ENCODE results near the gene FZR1.
A peak's percentile ranks its signal among the peaks of the same experiment; 100 is the strongest.

The FZR1 gene

DNA sequence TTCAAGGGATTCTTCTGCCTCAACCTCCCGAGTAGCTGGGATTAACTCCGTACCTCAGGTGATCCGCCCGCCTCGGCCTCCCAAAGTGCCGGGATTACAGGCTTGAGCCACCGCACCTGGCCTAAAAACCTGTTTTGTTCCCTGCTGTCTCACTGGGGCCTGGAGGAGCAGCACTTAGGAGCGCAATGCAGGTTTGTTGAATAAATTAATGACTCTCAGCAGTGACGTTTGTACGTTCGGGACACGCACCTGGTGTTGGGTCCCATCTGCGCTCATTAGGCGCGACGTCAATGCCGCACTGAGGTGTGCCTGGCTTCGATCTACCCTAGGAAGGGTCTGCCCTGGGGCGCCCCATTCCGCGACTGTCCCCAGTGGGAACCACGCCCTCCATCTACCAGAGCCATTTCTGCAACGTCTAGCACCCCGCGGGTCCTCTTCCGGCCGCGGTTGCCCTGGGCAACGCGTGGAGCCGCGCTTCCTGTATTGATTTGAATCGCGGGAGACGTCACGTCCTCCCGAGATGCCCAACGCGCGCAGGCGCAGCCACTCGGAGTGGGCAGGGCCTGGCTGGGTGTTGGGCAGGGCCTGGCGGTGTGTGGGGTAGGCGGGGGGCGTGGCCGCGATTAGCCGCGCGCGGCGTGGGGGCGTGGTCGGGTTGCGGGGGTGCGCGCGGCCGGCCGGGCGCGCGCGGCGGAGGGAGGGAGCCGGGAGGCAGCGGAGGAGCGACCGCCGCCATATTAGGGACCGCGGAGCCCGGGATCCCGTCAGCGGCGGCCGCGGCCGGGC, at the start of gene FZR1:
TSS of gene FZR1 (plus strand) at position 714 of the 786 bp plus-strand sequence. CDS start 16,679 bp downstream, outside the sequence.
- DNase-seq, result peak; percentile 99

- no peak for DNase-seq
These were observed 49.1 kb upstream of the FZR1 start for GRCh38 chr19:3456925-3457527.

- DNase-seq, result peak; percentile 69
These were observed 48.4 kb upstream of the FZR1 start for GRCh38 chr19:3457528-3458228.

DNA sequence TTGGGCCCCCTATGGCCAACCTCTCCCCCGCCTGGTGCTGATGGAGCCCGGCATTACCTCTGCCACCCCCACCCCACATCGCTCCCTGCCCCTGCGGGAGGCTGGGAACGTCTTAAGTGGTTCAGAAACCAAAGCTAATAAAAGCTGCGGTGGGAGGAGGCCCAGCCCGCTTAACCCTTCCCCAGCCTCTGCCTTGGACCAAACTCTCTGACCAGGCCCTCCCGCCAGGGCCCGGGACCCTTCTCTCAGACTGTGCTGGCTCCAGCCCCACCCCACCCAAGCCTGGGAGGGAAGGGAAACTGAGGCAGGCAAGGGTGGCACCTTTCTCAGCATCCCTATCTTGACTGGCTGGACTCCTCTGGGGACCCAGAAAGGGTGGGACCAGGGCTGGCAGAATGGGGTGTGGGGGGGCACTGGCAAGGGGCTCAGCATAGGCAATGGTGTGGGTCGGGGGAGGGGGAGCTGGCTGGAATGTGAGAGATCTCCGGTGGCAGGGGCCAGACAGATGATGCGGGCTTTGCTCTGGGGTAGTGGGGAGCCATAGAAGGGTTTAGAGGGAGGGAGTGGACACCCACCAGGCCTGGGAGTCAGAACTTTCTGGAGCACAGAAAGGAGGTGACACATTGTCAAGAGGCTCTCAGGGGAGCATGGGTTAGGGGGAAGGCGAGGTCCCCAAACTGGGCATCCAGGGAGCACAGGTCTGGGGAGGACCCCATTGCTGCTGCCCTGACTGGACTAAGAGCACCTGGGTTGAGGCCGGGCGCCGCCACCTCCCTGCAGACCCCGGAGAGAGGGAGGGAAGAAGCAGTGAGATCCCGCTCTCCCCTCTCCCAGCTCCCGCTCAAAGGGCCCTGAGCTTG, 47.7 kb upstream of the FZR1 start:
- DNase-seq, result peak; percentile 78

DNA sequence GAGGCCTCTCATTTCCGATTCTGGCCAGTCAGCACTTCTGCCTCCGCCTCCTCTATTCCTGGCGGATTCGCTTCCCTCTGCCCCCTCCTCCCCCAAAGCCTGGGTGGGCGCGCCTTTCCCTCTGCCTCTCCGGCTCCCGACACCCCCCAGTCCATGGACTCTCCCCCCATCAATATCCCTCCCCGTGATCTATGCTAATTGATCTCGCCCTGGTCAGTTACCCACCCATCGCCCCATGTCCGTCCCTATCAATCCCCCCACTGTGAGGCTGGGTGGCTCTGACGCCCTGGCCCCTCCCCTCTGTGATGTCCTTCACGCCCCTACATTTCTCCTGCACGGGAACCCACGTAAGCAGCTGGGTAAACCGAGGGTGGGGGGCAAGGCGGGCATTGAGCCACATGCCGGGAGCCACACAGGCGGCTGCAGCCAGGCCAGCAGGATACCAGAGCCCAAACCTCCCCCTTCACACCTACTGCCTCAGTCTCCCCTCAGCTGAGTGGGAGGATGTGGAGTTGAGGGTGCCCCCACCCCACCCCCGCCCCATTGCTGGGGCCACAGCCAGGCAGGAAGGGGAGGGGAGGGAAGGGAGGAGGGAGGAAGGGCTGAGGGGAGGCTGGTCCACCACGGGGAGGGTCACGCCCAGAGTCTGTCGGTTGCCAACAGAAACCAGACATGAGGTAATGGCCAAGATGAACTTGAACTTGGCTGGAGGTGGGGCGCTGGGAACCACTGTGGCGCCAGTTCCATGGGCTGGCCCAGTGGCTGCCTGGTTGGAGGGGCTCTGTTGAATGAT, 46.8 kb upstream of the FZR1 start:
- DNase-seq, result peak; percentile 94

DNA sequence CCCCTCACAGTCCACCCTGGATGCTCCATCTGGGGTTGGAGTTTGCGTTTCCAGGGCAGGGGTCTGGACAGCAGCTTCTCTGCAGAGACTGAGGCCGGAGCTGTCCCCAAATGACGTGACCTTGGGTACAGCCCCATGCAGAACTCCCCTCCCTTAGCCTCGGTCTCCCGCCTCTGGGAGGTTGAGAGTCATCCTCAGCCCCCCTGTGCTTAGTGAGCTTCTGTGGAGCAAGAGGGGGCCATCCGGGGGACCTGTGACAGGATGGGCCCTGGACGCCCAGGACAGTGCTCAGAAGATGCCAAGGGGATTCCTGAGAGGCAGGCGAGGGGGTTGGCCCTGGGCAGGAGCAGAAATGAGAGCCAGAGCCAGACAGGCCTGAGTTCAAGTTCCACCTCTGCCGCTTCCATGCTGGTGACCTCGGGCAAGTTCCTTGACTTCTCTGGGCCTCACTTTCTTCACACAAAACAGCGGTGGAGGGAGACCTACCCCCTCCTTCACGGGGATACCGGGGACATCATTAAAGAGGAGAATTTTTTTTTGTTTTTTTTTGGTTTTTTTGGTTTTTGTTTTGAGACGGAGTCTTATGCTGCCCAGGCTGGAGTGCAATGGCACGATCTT, 46.0 kb upstream of the FZR1 start:
- DNase-seq, result no peak

GRCh38 chr19:3462991-3463713, 43.0 kb upstream of the FZR1 start:
- DNase-seq, result no peak

DNA sequence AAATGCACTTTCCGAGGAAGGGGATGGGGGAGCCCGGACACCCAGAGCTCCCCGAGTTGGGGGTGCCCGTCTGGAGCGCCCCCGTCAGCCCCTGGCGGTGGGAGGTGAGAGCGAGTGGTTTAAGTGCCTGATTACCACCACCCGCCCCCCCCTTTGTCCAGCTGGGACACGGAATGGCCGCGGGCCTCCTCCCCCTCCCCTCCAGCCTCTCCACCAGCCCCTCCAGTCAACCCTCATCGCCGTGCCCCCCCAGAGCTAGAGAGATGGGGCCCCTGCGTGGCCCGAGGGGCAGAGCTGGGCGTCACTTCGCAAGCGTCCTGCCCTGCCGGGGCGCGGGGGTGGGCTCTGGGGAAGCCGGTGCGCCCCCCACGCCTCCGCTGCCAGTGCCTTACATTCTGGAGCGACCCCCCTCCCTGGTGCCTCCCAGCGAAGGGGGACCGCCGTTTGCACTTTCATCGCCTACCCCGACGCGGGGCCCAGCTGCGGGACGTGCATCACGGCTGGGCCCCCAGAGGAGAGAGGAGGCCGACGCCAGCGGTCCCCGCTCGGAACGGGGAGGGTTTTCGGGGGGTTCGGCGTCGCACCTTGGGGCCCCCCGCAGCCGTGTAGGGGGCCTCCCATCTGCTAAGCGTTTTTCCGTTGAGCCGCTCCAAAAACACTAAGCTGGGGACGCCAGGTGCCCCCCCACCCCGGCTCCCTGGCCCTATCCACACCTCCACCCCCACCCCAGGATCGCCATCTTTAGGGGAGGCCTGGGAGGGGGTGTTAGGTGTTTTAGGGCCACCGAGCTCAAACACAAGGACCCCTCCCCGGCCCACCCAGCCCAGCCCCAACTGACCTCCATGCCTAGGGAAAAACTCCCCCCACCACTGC, 42.2 kb upstream of the FZR1 start:
- no peak for DNase-seq

DNA sequence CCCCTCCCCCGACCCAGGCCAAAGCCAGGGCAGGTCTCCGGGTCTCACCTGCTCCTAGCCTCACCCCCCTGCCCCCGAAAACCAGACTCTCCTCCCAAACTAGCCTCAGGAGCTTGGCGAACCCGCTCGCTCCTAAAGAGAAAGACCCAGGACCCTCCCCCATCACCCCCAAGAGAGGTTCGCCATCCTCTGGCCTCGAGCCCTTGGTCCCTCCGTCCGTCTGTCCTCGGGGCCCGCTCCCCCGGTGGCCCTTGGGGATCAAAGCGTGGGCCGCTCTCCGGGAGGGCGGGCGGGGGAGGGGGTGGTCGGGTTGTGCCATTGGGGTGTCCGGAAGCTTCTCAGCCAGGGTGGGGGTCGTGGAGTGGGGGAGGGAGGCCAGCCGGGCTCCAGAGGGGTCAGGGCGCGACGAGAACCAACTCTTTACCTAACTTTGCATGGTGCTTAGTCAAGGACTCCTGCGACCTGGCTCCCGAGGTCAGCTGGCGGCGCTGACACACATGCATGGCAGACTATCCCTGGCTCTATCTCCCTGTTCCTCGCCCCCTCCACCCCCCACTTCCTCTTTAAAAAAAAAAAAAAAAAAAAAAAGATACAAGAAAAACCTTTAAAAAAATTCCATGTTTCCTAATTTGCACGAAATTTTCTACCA, 41.4 kb upstream of the FZR1 start:
- no peak for DNase-seq

GRCh38 chr19:3465552-3465951, 40.6 kb upstream of the FZR1 start:
- DNase-seq, result no peak

GRCh38 chr19:3466635-3467034, 39.5 kb upstream of the FZR1 start:
- DNase-seq, result no peak

- DNase-seq, result no peak
These were observed 38.5 kb upstream of the FZR1 start for GRCh38 chr19:3467437-3468198.

- no peak for DNase-seq
These were observed 37.9 kb upstream of the FZR1 start for GRCh38 chr19:3468211-3468610.

DNA sequence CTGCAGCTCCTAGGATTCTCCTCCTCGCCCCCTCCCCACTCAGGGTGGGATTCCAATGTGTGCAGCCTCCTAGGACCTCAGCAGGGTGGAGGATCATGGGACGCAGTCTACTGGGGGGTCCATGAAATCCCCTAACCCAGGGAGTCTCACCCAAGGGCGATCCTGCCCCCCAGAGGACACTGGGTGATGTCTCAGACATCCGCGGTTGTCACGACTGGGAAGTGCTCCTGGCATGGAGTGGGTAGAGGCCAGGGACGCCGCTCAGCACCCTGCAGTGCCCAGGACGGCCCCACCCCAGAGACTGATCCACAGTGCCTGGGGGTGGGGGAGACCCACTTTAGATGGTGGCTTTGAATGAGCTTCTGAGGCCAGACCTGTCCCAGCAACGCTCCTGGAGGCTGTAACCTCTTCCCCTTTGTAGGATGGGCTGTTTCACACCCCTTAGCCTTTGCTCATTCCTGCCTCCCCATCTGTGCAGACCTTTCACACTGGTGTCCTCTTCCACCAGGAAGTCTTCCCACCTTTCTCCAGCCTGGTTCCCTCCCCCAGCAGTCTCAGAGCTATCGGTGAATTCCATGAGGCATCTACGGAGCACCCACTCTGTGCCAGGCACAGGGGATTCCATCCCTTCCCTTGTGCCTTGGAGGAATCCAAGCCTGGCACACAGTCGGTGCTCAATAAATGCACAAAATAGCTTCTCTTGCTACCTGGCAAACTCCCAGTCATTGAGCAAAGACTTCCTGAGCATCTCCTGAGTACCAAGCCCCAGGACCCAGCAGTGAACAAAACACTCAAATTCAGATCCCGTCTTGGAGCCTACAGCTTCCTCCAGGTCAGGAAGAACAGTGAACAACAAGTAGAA, 36.2 kb upstream of the FZR1 start:
- no peak for DNase-seq

DNA sequence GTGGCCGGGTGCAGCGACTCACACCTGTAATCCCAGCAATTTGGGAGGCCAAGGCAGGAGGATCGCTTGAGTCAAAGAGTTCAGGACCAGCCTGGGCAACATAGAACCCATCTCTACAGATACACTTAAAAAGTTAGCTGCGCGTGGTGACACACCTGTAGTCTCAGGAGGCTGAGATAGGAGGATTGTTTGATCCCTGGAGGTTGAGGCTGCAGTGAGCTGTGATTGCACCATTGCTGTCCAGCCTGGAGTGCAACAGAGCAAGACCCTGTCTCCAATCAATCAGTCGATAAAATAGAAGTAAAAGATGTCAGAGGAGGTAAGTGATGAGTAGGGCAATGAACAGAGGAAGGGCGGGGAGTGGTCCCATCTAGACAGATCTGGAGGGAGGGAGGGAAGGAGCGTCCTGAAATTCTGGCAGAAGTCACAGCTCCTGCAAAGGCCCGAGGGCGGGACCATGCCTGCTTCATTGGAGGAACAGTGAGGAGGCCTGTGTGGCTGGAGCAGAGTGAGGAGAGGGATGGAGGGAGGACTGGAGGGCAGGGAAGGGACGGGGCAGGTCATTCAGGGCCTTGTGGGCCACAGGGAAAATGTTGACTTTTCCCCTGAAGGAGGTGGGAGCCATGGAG, 35.5 kb upstream of the FZR1 start:
- DNase-seq, result no peak

DNA sequence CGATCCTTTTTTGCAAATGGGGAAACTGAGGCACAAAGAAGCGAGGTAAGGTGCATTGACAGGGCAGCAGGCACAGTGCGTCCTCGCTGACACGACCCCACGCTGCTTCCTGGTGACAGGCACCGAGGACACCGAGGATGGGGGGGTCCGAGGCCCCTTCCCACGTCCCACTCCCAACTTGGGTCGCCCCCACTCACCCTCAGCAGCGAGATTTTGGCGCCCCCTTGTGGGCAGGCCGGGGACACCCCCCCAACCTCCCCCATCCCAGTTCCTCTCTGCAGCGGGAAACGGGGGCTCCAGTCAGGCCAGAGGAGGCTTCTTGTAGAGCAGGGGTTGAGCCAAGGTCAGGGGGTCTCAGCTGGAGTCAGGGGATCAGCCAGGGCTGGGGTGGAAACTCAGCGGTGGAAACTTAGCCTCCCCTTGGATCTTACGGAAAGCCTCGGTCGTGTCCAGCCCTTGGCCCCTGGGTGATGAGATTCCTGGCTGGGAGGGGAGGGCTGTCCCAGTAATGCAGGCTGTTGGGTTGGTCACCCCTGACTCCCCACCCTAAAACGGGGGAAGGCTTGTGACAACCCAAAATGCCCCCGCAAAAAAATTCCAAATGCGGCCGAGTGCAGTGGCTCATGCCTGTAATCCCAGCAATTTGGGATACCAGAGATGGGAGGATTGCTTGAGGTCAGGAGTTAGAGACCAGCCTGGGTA, 34.0 kb upstream of the FZR1 start:
- peak; percentile 81 for DNase-seq

All from right forelimb (tissue), 1 donor.